GM21381 (cell line): ENCODE data around the gene TMEM114.

Experiments
- ATAC-seq: cut with Tn5 transposase; IDR thresholded peaks from one replicate; pipeline ENCODE4 v1.9.1; 2021; ENCODE audit warnings: mild to moderate bottlenecking, moderate library complexity; ENCODE audit not compliant: unreplicated experiment

The TMEM114 gene

DNA sequence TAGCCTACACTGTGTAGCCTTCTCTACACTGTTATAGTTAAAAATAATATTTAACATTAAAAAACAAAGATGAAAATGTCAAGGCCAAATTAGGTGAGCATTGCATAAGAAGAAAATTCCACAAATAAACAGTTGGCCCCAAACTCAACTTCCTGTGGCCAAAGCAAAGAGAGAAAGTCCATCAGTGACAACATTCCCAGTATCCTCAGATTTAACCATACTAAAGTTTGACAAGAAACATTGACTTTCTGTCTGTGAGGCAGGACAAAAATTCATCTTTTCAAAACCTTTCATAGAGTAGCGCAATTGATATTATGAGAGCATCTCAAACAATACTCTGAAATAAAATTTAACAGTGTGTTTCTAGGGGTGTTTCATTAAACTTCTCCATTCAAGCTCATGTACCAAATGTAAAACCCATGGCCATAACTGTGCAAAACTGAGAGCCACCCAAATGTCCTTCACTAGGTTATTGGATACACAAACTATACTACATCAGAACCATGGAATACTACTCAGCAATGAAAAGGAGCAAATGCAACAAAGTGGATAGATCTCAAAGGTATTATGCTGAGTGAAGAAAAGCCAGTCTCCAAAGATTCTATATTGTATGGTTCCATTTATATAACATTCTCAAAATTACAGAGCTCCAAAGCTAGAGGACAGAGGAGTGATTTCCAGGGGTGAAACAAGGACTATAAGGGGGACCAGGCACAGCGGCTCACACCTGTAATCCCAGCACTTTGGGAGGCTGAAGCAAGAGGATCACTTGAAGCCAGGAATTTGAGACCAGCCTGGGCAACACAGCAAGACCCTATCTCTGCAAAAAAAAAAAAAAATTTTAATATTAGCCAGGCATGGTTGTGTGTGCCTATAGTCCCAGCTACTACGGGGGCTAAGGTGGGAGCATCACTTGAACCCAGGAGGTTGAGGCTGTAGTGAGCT lies 38.7 kb downstream of the TMEM114 start:
- no peak for ATAC-seq

DNA sequence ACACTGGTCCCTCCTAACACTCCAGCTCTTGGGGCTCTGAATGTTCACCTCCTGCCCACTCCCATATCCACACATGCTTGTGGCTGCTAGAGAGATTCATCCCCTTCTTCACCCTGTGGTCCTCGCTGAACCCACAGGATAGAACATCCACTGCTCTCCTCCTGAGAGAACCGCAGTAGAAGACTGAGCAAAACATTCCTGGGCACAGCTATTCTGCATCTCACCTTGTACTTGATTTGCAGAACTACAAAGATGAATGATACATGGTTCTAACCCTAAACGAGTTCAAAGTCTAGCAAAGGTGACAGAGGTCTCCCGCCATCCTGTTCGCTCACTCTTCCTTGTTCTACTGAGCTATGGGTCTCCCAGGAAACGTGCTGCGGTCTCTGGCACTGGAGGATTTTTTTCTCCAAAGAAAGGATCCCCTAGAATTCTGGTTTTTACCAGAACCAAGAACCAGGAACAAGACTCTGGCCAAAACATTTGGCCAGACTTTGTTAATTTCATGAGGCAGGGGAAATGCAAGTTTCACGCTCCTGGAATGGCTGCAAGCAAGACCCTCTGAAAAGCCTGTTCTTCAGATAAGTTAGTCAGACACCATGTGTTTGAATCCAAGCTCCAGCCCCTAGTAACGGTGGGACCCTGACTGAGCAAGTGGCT lies 39.5 kb downstream of the TMEM114 start:
- no peak for ATAC-seq

DNA sequence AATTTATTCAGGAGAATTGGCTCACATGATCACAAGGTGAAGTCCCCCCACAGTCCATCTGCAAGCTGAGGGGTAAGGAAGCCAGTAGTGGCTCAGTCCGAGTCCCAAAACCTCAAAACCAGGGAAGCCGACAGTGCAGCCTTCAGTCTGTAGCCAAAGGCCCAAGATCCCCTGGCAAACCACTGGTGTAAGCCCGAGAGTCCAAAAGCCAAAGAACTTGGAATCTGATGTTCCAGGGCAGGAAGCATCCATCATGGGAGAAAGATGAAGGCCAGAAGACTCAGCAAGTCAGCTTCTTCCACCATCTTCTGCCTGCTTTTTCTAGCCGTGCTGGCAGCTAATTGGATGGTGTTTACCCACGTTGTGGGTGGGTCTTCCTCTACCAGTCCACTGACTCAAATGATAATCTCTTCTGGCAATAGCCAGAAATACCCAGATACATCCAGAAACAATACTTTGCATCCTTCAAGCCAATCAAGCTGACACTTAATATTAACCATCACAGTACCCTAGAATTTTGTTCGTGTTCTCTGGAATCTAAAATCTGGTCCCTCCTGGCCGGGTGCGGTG lies 40.4 kb downstream of the TMEM114 start:
- no peak for ATAC-seq

DNA sequence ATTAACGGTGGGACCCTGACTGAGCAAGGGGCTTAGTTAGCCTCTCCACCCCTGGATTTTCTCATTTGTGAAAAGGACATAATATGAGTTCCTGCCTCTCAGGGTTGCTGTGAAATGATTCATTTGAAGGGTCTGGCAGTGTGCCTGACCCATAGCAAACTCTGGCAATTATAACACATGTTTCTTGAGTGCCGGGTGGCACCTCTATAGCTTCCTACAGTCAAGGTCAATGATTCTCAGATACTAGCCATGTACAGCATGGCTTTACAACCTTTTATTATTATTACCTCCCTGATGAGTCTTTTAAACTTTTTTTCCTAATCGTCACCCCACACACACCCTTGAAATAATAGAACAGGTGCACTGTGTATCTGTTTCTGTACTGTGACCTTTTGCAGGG lies 42.1 kb downstream of the TMEM114 start:
- ATAC-seq, result no peak

DNA sequence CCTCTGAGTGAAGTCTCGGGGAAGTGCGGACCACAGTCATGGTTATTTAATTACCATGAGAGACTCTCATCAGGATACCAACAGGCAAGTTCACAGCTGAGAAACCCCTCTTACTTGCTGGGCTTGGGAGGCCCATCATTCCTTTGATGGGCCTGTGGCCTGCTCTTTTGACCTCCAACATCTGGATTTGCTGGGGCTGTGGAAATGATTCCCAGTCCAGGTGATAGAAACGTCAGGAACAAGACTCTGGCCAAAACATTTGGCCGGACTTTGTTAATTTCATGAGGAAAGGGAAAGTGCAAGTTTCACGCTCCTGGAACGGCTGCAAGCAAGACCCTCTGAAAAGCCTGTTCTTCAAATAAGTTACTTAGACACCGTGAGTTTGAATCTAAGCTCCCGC lies 42.5 kb downstream of the TMEM114 start:
- ATAC-seq, result no peak

DNA sequence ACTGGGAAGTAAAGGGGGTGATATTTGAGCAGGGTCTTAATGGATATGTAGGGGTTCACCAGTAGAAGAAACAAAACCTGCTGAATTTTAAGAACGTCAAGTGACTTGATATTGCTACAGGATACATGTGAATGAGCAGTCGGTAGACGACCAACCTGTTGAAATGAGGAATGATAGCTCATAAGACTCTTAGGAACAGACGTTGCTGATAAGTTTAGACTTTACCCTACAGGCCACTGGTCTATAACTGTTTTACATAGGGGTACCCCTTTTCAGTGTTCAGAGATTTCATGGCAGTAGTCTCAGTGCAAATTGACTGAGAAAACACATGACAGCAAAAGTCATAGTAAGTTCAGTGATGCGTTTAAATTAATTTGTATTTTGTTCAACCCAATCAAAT lies 45.9 kb downstream of the TMEM114 start:
- ATAC-seq, result no peak

DNA sequence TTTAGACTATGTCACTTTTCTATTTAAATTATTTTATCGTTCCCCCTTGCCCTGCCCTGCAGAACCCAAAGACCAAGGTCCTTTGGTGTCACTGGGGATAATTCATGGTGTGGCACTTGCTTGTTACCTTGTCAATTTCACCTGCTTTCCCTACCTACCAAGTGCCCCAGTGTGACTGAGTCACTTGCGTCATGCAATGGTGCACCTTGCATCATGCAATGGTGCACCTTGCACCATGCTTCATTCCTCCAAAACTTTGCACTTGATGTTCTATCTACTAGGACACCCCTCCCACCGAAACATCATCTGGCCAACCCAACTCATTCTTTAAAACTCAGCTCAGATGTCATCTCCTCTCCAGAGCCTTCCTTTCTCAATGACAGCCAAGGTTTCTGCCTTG lies 47.1 kb downstream of the TMEM114 start:
- no peak for ATAC-seq

DNA sequence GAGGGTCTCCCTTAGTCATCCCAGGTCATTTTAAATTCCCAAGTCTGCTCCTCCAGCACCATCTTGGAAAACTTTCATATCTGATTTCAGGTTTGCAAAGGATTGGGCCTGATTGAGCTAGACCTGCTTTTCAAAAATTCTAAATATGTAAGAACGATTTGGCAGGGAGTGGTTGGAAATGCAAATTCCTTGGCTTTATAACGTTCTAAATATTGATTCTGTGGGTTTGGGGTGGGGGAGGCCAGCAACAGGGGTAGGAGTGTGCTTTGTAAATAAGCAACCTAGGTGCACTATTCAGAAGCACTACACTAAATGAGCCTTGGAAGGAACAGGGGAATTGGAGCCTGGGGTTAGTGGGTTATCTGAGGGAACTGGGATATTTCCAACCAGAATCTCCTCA lies 47.9 kb downstream of the TMEM114 start:
- no peak for ATAC-seq

DNA sequence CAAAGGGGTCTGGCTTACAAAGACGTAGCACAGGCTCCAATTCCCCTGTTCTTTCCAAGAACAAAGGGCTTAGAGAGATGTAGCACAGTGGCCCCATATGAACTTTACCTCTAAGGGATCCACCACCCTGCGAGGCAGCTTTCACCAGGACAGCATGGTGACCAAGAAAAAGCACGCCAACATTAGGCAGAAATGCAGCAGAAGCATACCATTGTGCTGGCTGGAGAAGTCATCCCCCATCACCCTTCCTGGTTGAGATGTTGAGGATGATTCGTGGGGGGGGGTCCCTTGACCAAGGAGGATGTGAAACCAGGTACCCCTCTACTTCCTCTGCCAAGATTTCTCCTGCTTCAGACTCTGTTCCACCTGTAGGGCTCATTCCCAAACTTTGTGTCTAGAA lies 48.4 kb downstream of the TMEM114 start:
- no peak for ATAC-seq

DNA sequence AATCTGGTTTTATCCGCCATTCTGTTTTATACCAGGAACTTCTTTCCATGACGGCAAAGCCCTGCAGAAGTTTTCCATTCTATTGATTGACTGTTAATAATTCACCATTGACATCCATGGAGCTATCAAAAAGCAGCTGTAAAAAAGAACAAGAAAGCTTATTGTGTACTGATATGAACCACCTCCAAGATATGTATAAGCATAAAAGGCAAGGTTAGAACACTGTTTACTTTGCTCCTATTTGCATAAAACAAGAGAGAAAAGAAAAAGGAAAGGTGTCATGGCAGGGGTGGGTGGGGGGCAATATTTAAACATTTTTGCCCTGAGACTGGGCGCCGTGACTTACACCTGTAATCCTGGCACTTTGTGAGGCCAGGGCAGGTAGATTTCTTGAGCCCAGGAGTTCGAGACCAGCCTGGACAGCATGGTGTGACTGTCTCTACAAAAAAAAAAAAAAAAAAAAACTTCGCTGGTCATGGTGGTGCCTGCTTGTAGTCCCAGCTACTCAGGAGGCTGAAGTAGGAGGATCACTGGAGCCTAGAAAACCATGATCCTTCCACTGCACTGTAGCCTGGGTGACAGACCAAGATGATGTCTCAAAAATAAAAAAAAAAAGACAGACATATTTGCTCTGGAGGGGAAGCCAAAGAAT lies 52.5 kb downstream of the TMEM114 start:
- no peak for ATAC-seq

DNA sequence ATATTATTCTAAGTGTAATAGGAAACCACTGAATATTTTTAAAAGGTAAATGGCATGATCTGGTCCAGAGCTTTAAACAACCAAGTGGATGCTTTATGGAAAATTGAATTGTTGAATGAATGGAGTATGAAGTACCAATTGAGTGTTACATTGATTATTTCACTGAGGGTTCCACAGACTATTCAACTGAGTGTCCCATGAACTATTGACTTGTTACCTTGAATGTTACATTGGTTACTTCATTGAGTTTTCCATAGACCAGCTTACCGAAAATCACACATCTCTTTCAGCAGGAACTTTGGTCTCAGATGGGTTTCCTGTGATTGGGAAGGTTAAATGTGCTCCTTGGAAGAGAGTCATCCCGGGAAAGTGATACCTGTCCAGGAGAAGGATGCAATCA lies 56.8 kb downstream of the TMEM114 start:
- ATAC-seq, result no peak

DNA sequence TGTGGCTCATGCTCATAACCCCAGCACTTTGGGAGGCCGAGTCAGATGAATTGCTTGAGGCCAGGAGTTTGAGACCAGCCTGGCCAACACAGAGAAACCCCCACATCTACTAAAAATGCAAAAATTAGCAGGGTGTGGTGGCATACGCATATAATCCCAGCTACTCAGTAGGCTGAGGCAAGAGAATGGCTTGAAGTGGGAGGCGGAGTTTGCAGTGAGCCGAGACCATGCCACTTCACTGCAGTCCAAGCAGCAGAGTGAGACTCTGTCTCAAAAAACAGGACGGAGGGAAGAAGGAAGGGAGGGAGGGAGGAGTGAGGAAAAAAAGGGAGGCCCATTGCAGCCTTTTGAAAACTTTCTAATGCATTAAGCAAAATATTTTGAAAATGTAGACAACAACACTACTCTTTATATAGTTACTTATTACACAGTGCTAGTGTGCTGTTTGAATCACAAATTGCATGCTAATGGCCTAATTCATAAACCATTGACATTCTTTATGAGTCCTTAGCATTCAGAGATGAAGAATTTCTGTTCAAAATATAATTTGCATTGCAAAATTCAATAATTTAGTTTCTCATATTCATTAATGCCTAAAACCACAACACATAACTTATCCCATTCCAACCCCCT lies 59.4 kb downstream of the TMEM114 start:
- no peak for ATAC-seq

DNA sequence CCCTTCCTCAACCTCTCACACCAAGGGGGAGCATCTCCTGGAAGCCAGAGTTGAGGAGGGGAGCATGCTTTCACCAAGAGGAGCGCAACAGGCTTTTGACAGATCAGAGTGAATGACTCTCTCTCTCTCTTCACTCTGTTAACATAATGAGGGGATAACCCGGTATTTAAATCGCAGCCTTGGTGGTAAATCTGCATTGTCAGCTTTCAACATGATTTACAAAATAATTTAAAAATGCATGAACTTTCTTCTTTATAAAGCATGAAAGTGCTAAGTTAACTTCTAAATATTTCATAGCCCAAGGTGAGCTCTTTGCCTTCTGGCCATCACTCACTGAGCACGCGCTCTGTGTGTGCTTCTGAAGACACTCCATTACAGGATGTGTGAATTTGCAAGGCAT lies 61.8 kb downstream of the TMEM114 start:
- no peak for ATAC-seq

DNA sequence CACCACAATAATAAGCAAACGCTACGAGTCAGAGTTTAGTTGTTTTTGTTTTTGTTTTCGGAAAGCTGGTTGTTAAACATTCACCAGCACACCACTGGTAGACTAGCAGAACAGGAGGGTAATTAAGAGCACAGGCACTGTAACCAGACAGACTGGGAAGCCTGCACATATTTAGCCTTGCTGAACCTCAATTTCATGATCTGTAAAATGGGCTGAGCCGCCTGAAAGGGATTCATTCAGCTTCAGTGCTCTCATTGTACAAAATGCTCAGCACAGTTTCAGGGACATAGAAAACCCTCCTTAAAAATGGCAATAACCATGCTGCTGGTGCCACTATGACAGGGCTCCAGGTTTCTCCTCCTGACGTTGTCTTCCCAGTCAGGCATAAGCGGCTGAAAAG lies 66.4 kb downstream of the TMEM114 start:
- no peak for ATAC-seq

DNA sequence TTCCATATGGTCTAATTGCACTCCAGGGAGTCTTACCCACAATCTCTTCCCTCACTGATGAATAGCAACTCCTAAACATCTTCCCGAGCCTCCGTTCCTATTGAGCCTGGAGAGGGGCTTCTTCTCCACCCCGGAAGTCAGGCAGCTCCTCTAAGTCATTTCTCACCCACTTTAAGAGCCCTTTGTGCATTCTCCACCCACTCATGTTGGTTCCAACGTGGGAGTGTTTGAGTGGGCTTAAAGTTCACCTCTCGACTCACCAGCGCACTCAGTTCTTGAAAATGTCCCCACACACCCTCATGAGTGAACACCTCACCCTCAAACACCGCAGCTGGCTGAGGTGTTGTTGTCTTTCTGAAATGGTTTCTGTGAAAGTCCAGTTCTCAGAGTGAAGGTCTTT lies 67.6 kb downstream of the TMEM114 start:
- no peak for ATAC-seq

DNA sequence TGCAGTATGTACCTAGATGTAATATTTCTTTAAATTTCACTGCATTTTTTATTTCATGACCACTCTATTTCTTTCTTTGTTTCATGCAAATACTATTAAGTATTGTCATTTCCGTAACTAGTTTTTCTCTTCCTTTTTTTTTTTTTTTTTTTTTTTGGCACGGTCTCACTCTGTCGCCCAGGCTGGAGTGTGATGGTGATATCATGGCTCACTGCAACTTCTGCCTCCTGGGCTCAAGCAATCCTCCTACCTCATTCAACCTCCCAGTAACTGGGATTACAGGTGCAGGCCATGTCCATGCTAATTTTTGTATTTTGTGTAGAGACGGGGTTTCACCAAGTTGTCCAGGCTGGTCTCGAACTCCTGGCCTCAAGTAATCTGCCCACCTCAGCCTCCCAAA lies 70.7 kb downstream of the TMEM114 start:
- ATAC-seq, result no peak
